Suprapubic skin (tissue), 3 donors: ENCODE results near the gene RBM7.

Source experiments
- POLR2A ChIP-seq, 2 donors: fragments of 450-650 bp; IDR thresholded peaks; one replicate each; pipeline ENCODE4 v1.6.1; 2017; ENCODE audit warnings: antibody characterized with exemption in 2 of 2, mild to moderate bottlenecking in 2 of 2, moderate library complexity in 2 of 2
- TF ChIP-seq, protein P1 (sequence below), 2 donors: fragments of 200-600 bp in 1 of 2; fragments of 450-650 bp in 1 of 2; sonication (generic) in 1 of 2; IDR thresholded peaks; one replicate each; pipeline ENCODE4 v1.5.1; 2016 to 2019; ENCODE audit warnings: antibody characterized with exemption in 2 of 2, mild to moderate bottlenecking in 1 of 2, moderate library complexity in 1 of 2

DNA sequence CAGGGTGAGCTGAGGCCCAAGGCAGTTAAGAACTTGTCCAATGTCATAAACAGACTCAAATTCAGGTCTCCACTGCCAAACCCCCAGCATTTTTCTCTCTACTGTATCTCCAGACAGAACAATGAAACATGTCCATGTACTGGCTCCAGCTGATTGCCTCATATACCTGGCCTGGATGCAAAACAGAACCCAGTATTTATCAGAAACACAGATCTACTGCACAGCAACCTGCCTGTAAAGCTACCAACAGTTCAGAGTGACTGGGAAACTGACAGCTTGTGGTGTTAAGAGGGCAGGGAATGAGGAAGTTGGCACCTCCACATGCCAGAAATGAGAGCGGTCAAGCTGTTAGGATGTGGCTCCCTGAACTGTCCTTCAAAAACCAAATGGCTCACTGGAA, 41.8 kb upstream of the RBM7 start:
- TF ChIP-seq, protein P1, sequence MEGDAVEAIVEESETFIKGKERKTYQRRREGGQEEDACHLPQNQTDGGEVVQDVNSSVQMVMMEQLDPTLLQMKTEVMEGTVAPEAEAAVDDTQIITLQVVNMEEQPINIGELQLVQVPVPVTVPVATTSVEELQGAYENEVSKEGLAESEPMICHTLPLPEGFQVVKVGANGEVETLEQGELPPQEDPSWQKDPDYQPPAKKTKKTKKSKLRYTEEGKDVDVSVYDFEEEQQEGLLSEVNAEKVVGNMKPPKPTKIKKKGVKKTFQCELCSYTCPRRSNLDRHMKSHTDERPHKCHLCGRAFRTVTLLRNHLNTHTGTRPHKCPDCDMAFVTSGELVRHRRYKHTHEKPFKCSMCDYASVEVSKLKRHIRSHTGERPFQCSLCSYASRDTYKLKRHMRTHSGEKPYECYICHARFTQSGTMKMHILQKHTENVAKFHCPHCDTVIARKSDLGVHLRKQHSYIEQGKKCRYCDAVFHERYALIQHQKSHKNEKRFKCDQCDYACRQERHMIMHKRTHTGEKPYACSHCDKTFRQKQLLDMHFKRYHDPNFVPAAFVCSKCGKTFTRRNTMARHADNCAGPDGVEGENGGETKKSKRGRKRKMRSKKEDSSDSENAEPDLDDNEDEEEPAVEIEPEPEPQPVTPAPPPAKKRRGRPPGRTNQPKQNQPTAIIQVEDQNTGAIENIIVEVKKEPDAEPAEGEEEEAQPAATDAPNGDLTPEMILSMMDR (IDR thresholded peaks at IDR 0.05) = no peak
- no peak for TF ChIP-seq POLR2A (IDR thresholded peaks at IDR 0.05)
